ENCODE results near the gene CDH6.

DNA sequence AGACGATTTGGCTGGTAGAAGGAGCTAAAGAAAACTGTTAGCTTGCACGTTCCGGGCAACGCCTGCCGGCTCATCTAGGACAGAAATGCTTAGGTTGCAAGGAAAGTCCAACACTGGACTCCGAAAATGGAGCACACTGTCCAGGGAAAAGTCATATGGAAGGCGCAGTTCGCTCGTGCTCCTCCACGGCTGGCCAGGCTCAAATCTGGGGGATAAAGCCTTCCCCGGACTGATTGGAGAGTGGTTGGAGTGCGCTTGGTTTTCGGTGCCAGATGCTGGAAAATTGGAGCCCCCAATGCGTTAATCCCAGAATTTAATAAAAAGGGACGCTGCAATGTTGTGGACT lies 955 bp downstream of the CDH6 start:
- TF ChIP-seq, protein P1, sequence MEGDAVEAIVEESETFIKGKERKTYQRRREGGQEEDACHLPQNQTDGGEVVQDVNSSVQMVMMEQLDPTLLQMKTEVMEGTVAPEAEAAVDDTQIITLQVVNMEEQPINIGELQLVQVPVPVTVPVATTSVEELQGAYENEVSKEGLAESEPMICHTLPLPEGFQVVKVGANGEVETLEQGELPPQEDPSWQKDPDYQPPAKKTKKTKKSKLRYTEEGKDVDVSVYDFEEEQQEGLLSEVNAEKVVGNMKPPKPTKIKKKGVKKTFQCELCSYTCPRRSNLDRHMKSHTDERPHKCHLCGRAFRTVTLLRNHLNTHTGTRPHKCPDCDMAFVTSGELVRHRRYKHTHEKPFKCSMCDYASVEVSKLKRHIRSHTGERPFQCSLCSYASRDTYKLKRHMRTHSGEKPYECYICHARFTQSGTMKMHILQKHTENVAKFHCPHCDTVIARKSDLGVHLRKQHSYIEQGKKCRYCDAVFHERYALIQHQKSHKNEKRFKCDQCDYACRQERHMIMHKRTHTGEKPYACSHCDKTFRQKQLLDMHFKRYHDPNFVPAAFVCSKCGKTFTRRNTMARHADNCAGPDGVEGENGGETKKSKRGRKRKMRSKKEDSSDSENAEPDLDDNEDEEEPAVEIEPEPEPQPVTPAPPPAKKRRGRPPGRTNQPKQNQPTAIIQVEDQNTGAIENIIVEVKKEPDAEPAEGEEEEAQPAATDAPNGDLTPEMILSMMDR (conservative IDR thresholded peaks at IDR 0.05) = no peak
- no peak for TF ChIP-seq EZH2 (IDR thresholded peaks at IDR 0.05; ENCODE audit: low read depth)
